ENCODE results near the gene GREM2.

GREM2 gene

DNA sequence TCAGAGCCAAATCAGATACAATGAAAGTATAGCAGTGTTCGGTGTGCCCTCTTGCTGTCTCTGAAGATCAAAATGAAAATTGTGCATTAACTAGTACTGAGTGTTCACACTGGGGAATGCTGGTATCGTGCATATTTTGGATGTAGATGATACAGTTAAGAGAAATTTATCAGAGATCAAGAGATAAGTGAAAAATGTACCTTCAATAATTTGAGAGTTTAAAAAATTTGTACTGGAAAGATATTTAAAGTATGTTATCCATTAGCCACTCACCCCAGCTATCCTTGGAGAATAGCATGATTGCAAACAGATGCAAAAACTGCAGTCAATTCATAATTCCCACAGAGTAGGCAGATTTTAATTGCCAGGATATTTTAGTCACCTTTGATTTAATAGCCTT lies 56.4 kb downstream of the GREM2 start:
- no peak for DNase-seq

DNA sequence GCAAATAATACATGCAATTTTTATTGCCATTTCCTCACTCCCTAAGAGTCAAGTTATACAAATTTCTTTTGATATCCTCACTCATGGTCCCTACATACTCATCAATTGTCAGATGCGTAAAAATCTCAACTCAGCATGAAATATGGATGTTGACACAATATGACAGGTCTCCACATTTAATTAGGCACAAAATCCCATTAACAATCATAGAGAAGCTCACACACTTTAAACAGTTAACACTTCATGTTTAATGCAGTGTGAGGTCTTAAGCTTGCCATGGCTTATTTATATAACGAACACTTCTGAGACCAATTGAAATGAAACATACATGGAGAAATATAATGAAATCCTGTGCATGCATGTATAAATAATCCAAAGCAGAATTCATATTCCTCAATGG lies 58.6 kb downstream of the GREM2 start:
- no peak for DNase-seq

DNA sequence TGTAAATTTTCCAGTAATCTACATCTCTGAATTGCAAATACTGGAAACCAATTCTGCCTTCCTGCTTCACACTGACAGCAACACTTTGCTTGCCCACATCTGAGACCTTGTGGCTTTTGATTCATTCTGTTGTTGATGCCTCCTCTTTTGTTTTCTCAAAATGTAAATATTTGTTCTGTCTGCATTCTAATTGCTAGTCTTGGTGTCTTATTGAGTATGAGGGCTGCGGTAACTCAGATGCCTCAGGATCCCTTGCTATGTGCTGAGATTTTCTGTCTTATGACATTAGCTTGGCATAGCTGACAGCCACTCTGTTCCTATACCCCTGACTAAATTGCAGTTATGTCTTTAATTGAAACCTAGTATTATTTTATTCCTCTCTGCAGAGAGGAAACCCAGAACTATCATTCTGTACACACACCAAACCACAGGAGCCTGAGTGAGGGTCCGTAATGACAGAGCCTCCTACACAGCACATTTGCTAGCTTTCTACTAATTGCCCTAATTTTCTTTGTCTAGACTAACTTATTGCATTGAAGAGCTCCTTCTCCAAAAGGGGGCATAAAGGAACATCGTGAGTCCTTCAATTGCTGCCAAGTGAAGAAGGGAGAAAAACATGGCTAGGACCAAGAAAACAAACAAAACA lies 72.1 kb downstream of the GREM2 start:
- DNase-seq, result no peak

DNA sequence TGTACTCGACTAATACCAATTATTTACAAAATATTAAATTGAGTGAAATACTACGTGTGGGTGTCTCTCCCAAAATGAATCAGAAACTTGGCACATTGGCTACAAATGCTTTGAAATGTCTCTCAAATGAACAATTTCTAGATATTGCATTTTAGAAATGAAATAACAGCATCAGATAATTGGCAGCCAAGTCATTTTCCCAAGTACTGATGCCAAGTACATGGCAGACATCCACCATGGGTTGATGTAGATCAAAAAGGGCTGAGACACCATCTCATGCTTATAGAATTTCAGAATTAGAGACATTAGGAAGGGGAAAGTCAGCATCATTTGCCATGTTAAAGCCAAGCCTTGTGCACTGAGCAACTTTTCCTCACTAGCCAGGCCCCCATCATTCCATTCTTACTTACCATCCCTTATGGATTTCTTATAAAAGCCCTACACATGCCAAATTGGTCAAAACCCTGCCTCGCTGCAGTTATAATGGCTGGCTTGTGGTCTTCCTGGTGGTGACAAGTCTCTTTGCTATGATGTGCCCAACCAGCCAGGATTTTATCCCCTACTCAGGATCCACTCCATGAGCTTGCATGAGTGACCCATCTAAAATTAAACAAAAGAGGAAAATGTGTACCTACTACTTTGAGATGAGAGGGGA lies 73.1 kb downstream of the GREM2 start:
- DNase-seq, result peak; percentile 39

DNA sequence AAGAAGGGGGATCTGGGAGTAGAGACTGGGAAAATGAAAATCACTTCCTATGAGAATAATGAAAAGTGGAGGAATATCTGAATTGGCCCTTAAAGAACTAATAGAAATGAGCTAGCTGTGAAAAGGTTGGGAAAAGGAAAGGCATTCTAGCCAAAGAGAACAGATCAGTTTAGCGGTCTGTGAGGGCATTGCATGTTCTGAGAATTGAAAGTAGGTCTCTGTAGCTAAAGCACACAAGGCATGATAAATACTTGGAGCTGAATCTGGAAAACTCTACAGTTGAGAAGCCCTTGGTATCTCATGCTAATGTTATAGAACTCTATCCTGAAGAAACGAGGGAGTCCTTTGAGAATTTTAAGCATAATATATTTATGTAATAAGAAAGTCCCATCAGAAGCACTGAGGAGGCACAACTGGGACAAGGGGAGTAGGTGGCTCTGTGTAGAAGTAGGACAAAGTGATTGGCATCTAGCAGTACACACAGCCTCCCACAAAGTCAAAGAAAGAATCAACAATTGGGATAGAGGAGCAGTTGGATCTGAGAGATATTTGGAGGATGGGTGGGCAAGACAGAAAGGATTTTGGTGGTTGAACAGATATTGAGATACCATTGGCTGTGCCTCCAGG lies 78.7 kb downstream of the GREM2 start:
- no peak for DNase-seq

DNA sequence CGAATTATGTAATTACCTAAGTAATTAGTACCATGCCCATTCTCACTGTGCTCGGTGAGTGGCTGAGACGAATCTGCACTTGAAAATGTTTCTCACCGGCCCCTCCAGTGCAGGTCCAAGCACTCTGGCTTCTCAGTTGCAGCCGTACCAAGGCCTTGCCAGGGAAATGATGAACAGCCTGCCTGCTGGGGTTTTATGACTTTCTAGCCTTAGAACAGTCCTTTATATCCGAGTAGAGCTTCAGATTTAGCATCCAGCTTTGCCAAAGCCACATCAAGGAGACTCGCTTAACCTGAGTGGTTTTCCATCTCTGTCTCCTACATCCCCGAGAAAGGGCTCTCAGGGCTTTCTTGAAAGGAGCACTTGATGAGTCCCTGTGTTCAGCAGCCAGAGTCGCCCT lies 83.4 kb downstream of the GREM2 start:
- DNase-seq, result no peak

DNA sequence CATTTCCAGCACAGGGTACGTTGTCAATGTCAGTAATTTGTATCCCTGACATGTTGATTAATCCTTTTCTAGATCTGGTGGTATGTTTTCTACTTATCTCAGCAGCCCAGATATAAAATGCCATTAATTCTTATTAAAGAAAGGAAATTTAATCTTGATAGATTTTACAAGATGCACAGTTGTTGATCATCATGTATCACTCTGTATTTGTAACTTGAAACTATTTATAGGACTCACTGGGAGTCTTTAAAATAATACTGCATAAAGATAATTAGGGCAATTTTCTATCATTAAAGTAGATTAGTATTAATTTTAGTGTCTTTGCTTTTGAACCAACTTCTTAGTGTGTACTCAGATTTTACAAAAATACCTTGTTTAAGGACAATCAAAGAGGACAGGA lies 84.9 kb downstream of the GREM2 start:
- no peak for DNase-seq

DNA sequence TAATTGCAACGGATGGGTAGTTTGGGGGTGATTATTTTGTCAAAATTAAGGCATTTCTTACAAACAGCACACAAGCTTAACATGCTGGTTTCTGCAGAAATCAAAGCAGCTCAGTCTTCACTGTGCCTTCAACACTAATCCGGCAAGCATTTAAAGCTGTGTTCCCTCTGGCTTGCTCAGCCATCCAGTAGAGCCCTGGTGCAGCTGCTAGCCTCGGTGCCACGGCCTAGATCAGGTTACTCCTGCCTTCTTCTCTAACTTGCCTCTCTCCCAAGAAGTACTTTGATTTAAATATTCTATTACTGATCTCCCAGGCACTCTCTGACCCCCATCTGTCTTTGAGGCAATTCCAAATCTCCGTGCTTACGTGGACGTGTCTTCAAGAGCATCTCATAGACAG lies 85.6 kb downstream of the GREM2 start:
- DNase-seq, result peak; percentile 52

DNA sequence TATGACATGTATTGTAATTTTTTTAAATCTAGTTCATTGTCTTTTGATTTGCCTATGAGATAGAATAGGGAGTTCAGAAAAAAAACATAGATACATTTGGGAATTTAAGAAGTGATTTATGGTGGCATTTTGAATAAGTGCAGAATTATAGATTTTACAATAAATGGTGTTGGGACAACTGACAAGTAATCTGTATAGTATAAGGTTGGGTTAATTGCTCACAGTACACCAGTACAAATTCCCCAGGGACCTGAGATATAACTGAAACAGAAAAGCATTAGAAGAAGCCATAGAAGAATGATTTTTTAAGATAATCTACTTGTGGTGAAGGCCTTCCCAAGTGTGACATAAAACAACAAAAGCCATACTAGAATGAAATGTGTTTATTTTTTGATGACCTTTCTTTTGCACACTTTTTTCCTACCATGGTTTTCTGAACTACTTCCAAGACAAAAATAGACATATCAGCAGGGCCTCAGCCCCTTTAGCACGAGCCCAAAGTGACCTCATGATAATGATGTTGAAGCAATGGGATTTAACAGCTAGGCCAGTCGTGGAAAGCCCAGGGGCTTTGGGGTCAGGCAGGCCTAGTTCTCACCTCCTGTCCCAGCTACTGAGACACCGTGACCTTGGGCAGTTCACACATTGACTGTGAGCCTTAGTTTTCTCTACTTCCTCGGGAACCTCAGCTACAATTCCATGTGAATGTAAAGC lies 87.4 kb downstream of the GREM2 start:
- no peak for DNase-seq

DNA sequence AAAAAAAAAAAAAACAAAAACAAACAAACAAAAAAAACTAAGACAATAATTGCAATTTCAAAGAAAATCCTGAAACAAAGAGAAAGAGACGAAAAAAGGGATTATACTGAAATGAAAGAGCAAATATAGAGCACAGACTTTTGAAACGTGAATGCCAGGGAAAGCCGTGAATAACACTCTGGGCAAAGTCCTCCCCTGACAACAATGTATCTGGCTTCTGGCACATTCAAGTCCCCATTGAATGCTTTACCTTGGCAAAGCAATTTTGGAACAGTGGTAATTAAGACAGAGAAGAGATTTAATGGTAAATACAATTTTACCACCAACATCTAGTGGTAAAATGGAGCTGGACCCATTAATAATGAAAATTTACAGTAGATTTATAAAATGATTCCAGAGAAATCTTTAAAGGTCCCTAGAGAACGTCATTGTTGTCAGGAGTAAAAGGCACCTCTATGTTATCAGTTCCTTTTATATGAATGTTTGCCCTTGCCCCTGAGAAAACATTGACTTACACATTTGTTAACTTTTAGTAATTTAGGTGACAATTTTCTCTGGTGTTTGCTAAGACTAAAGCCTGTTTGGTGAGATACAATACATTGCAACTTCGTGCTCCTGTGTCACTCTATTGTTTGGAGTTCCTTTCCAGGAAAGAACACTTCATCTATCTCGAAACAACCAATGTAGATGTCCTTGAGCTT lies 89.7 kb downstream of the GREM2 start:
- no peak for DNase-seq

DNA sequence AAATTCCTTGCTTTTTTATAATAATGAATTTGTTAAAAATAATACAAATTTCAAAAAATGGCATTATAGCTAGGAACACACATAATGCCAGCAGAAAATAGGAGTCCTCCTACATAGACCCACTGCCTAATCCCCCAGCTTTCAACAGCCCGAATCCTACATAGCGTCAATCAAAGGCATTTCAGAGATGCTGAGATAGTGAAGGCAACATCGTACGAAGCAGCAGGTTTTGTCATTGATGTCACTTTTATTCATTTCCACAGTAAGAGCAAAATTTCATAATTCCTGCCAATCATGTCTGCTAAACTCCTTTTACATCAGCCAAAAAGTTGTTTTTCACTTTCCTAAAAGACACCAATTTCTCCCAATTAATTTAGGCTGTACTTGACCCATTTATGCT lies 94.1 kb downstream of the GREM2 start:
- DNase-seq, result no peak

DNA sequence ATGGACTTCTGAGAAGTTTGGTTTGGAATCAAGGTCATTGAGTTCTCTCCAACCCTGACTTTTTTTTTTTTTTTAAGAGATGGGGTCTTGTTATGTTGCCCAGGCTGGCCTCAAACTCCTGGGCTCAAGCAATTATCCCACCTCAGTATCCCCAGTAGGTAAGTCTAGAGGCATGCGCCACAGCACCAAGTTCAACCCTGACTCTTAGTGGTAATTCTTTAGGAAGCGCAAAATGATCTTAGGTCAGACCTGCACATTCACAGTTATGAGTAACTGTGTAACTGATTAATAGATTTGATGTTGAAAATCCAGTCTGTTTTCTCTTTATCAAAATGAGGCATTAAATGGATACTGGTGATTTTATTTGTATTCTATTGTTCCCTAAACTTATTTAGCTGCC lies 95.9 kb downstream of the GREM2 start:
- DNase-seq, result no peak

DNA sequence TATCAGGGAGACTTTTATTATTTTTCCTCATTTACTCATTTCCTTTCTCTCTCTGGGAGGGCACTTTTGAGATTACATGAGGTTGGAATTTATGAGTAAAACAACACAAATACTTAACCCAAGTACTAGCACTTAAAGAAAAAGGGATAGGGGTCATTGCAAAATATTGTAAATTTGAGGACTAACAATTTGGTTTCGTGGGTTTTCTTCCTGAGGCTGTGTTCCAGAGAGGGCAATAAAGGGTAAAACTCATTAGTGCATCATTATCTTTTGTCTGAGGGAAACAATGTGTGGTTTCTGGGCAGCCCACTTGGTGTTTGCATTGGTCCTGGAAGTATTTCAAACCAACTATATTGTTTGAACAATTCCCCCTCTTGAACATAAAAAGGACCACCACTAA lies 96.5 kb downstream of the GREM2 start:
- DNase-seq, result no peak

DNA sequence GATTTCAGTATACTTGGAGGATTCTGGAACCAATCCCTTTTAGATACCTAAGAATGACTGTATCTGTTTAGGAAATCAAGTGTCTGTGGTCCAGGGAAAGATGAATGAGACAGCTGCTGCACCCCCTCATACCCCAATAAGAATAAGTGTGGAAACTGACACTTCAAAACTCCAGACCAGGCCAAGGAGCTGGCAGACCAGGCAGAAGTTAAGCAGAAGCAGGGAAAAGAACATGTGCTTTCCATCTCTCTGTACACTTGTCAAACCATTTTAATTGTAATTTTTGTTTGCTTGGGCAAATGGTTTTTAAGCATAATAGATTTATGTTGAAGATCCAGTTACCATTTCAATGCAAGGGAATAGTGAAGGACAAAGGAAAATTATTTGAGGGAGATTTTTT lies 100.2 kb downstream of the GREM2 start:
- DNase-seq, result no peak

DNA sequence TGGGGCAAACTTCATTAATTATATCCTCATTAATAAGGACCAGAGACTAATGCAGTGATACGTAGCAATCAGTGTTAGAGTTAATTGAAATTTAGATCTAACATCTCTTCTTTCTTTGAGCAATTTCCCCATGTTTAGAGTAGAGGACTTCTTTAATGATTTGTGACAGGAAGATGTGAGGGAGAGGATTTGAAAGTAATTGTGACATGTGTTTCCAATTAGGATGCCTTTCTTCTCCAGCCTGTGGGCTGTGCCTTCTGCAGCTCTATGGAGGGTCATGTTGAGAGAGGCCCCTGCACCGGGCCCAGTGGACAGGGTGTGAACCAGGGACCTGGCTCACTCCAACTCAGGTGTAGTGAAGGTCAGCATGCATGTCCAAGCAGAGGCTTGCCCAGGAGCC lies 103.0 kb downstream of the GREM2 start:
- no peak for DNase-seq

DNA sequence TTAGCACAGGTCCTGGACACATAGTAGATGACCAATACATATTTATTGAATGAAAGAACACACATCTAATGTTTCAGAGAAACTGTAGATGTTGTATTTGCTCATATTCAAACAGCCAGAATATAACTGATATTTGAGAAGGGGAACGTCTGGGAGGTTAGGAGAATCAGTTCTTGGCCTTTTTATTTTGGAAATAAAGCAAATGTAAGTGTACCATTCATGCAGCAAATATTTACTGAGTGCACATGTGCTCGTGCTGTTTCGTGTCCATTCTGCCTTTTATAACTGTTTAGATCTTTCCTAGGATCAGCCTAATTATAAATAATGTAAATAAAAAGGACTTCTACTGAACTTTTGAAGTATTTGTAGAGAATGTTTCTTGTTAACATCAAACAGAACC lies 103.8 kb downstream of the GREM2 start:
- DNase-seq, result no peak

DNA sequence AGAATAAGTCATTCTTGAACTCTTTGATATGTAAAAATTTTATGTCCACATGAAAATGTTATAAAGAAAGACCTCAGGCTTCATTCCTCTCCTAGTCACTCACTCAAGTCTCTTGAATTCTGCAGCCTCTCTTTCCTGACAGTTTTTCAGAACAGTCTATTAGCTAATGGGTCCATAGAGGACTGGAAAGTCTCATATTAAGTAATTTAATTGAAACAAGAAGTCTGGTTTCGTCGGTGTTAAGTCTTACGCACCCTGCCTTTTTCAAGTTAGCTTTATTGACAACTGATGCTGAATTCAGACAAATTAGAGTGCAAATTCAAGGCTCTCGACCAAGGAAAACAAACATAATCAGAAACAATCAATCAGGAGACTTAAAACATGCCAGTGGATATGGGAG lies 105.8 kb downstream of the GREM2 start:
- no peak for DNase-seq

DNA sequence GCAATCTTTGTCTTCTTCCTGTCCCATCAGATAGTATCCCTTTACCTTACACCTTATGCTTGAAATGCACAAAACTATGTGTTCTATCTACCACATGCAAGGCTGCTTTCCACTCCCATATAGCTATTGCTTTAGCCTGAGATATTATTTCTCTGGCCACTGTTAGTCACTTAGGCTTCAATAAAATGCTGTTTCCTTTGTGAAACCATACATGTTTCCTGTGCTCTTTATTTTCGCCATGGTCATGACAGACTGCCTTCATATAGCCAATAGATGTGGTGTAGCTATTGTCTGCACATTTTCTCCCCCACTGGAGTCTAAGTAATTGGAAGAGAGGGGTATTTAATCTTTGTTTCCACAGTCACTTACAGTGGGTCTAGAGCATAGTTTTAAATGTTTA lies 108.4 kb downstream of the GREM2 start:
- no peak for DNase-seq

DNA sequence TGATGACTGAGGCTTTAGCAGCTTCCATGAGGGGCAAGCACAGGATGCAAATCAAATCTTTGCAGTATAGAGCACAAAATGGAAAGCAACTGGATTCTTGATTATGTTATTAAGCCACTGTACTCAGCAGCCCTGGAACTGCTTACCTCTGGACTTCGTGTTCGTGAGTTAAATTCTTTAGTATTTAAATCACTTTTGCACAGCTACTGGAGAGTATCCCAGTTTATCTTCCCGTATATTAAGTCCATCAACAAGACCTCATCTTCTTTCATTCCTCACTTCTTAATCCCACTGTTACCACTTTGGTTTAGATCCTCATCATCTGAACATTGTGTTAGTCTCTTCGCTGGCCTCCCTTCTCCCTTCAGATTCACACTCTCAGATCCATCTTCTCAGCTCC lies 108.9 kb downstream of the GREM2 start:
- no peak for DNase-seq

DNA sequence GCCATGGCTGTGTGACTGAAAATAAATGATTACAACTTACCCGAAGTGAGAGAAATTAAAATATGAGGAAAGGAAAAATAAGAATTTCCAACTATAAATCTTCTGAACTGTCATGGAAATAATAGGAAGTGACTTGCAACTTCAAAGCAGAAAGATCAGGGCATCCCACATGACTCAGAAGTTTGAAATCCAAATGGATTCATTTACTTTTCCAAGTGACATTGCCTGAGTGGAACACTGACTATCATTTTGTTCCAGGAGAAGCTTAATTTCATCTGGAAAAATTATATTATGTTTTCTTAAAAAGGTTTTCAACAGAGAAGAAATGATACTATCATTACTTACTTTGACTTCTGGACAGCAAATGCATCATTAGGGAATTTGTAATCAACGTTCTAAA lies 110.8 kb downstream of the GREM2 start:
- no peak for DNase-seq

DNA sequence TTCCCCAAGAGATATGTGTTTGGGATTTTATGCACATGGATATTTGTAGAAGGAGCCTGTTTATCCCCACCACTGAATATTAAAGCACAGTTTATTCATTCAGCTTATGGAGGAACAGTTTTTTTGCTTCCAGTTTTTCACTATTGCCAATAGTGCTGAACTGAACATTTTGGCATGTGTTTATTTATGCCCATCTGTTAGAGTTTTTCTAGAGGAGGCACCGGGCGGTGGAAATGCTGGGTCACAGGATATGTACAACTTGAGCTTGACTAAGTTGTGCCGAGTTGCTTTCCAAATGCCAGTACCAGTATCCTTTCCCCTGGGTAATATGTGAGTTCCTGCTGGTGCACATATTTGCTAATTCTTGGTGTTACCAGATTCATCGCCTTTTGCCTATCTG lies 111.3 kb downstream of the GREM2 start:
- DNase-seq, result no peak

DNA sequence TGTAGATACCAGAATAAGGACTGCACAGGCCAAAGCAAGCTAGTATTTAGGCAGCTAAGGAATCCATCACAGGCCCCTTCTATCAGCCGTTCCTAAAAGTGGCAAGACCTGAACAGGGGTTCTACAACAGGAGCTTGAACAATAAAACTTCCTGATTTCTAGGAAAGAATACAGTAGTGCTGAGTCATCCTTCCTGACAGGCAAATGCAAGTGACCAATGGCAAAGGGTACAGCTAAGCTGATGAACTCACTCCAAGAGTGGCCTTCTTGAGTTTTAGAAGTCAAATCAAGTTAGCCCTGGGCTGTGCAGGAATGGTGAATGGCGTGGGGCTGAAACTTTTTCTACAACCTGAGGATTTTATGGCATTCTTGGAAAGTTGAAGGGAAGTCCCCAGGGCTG lies 112.9 kb downstream of the GREM2 start:
- DNase-seq, result no peak

DNA sequence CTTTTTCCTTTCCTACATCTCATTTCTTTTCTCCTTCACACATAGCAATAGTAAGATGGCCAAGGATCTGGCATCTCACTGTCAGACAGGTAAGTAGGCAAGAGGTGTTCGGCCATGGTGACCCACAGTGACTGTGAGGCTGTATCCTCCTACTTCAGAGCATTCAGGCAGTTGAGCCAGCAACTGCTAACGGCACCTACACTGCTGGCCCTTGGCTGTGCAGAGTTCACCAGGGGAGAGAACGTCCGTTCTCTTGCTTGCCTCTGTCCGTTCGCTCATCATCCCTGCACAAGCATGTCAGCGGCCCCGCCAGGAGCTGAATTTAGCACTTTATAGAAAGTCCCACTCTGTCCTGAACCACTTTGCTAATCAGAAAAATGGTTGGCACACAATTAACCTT lies 113.6 kb downstream of the GREM2 start:
- no peak for DNase-seq

Data from left hindlimb (tissue), 1 donor.